Tibial nerve (tissue), 4 donors: Measurements from ENCODE around the gene EFNA3. TPM values are rescaled to one million over a fixed set of nuclear protein-coding genes. Genes with fewer than 3 reads are reported as not detected.

ENCODE experiments used
- DNase-seq, 2 donors: peaks; one replicate each; pipeline ENCODE4 v3.0.0-alpha.2; 2019; ENCODE audit warnings: low spot score in 2 of 2
- H3K27ac ChIP-seq, 4 donors: fragments of 200-600 bp; sonication (generic) in 3 of 4; one replicate each; pipeline ENCODE4 v1.5.1; 2017 to 2019; ENCODE audit warnings: mild to moderate bottlenecking in 1 of 4
- H3K27me3 ChIP-seq, 2 donors: fragments of 200-600 bp; sonication (generic) in 1 of 2; one replicate each; pipeline versions ENCODE4 v1.5.1 to v1.6.0; 2017 to 2019
- H3K36me3 ChIP-seq, 3 donors: fragments of 200-600 bp; sonication (generic); one replicate each; pipeline ENCODE4 v1.5.1; 2018 to 2019
- H3K4me1 ChIP-seq, 4 donors: fragments of 200-600 bp; sonication (generic) in 3 of 4; one replicate each; pipeline ENCODE4 v1.5.1; 2017 to 2019
- H3K4me3 ChIP-seq, 4 donors: fragments of 200-600 bp; sonication (generic) in 3 of 4; one replicate each; pipeline ENCODE4 v1.5.1; 2017 to 2019; ENCODE audit warnings: mild to moderate bottlenecking in 1 of 4, moderate library complexity in 1 of 4
- H3K9me3 ChIP-seq, 4 donors: fragments of 200-600 bp; sonication (generic) in 3 of 4; one replicate each; pipeline ENCODE4 v1.5.1; 2017 to 2019
- CTCF ChIP-seq, 5 experiments: fragments of 200-600 bp in 3 of 5; fragments of 450-650 bp in 2 of 5; sonication (generic) in 3 of 5; IDR thresholded peaks; one replicate each; pipeline ENCODE4 v1.5.1; 2016 to 2019; ENCODE audit warnings: antibody characterized with exemption in 5 of 5, mild to moderate bottlenecking in 3 of 5, moderate library complexity in 2 of 5
- EP300 ChIP-seq, 2 donors: sonication (generic); formaldehyde crosslinking; IDR thresholded peaks; one replicate each; pipeline ENCODE4 v1.6.1; 2017; ENCODE audit warnings: antibody characterized with exemption in 2 of 2, mild to moderate bottlenecking in 1 of 2
- POLR2A ChIP-seq, 2 donors: fragments of 450-650 bp; IDR thresholded peaks; one replicate each; pipeline ENCODE4 v1.6.1; 2017; ENCODE audit warnings: antibody characterized with exemption in 2 of 2, mild to moderate bottlenecking in 2 of 2, moderate library complexity in 2 of 2
- WGBS, 2 donors: methylation state at CpG; one replicate each; pipeline ENCODE4 v1.1.5; 2018; 5-methylcytosine and 5-hydroxymethylcytosine counted together
- small RNA-seq: library from RNA; depleted of rRNA; stranded (forward); fragments of <200 nt; gene quantifications from one replicate; pipeline ENCODE3, GENCODE V24; 2016
- total RNA-seq, 4 donors: library from RNA; depleted of rRNA; stranded (reverse); fragments of >200 nt; gene quantifications; one replicate each; pipeline ENCODE4 v1.1.0, GENCODE V29; 2016

EFNA3 gene
- total RNA-seq, 4 donors from 2014 or later: 0.63 to 1.2 (median 1.2) TPM; not detected in 1

DNA sequence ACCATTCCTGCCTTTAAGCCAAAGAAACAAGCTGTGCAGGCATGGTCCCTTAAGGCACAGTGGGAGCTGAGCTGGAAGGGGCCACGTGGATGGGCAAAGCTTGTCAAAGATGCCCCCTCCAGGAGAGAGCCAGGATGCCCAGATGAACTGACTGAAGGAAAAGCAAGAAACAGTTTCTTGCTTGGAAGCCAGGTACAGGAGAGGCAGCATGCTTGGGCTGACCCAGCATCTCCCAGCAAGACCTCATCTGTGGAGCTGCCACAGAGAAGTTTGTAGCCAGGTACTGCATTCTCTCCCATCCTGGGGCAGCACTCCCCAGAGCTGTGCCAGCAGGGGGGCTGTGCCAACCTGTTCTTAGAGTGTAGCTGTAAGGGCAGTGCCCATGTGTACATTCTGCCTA, 55.7 kb downstream of the EFNA3 start:
- 50 to 68% methylated on average over 1 of the region's 1 CpG for WGBS, 2 donors
- no peak for DNase-seq
- TF ChIP-seq CTCF (IDR thresholded peaks at IDR 0.05): no peak
- no peak for TF ChIP-seq POLR2A (IDR thresholded peaks at IDR 0.05)
- no peak for TF ChIP-seq EP300 (IDR thresholded peaks at IDR 0.05)
- peak overlapping the region; percentile 96 to 100 (median 98) for H3K27ac ChIP-seq
- H3K9me3 ChIP-seq: no peaks in the 10 kb centered on the region
- peak overlapping the region in 1 of 4 donors; percentile 84 for H3K4me3 ChIP-seq
- peaks cover 0 to 41% (median 0%) of the 10 kb centered on the region in 3 donors for H3K36me3 ChIP-seq
- H3K27me3 ChIP-seq: no peaks in the 10 kb centered on the region
- peaks cover 4 to 88% (median 26%) of the 10 kb centered on the region in 4 donors for H3K4me1 ChIP-seq

DNA sequence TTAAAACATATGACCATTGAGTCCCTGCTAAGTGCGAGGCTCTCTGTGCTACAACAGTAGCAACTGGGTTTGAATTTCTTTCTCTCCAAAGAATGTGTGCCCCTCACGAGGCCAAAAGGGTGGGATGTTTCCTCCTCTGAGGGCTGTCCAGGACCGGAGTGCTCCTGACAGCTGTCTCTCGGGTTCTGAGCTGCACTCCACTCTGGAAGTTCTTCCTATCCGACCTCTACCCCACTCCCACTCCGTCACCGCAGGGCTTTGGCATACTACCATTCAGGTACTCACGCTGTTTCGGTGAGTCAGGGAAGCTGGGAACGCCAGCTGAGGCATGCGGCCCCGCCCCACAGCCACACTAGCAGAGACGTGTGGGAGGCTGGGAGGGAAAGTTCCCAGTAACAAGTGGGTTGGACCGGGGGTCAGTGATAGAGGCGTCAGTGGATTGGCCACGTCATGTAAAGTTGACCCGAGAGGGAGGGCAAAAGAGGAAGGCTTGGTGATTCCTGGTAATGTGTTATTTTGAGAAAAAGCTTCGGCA, 56.3 kb downstream of the EFNA3 start:
- TF ChIP-seq EP300 (IDR thresholded peaks at IDR 0.05): peak; percentile 4 to 35
- no peak for TF ChIP-seq CTCF (IDR thresholded peaks at IDR 0.05)
- TF ChIP-seq POLR2A (IDR thresholded peaks at IDR 0.05): peak in 1 of 2 donors; percentile 6
- Histone ChIP-seq H3K9me3 (no peaks in the 10 kb centered on the region), H3K27ac (peak overlapping the region; percentile 96 to 100 (median 98)), H3K4me1 (peaks cover 4 to 88% (median 27%) of the 10 kb centered on the region in 4 donors), H3K36me3 (peaks cover 0 to 41% (median 0%) of the 10 kb centered on the region in 3 donors), H3K4me3 (peak overlapping the region; percentile 53 to 84 (median 69)), H3K27me3 (no peaks in the 10 kb centered on the region)
- DNase-seq: peak; percentile 67 to 79
- 1 to 4% methylated on average over 18 of the region's 18 CpGs for WGBS, 2 donors

- H3K36me3 ChIP-seq: peaks cover 0 to 41% (median 0%) of the 10 kb centered on the region in 3 donors
- 0 to 1% methylated on average over 25 to 26 of the region's 52 CpGs for WGBS, 2 donors
- H3K4me3 ChIP-seq: peak within 1 kb of the TSS; percentile 53 to 84 (median 69)
- H3K27me3 ChIP-seq: no peaks in the 10 kb centered on the region
- H3K4me1 ChIP-seq: peaks cover 4 to 83% (median 25%) of the 10 kb centered on the region in 4 donors
- TF ChIP-seq POLR2A (IDR thresholded peaks at IDR 0.05) (peak; percentile 87 to 94), CTCF (IDR thresholded peaks at IDR 0.05) (peak; percentile 13 to 85 (median 33)), EP300 (IDR thresholded peaks at IDR 0.05) (peak; percentile 70 to 94)
- peak; percentile 80 to 83 for DNase-seq
- H3K27ac ChIP-seq: peak within 1 kb of the TSS; percentile 96 to 100 (median 98)
- no peaks in the 10 kb centered on the region for H3K9me3 ChIP-seq
Observed at GRCh38 chr1:155135415-155136028, 56.9 kb downstream of the EFNA3 start, which contains the start of gene SLC50A1. Gene SLC50A1, plus strand, starts transcription at chr1:155135852. Its CDS starts 60 bp downstream, at chr1:155135912.

DNA sequence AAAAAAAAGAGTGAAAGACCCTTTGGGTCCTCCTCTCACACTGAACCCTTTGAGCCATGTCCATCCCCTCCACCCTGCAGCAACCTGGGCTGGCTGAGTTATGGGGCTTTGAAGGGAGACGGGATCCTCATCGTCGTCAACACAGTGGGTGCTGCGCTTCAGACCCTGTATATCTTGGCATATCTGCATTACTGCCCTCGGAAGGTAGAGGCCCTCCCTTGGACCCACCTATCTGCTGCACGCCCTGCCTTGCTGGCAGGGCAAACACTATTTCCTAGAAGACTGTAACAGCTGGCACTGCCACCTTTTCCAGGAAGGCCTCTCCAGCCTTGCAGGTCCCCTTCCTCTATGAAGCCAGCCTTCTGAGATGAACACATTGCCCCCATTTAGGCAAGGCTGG, 58.1 kb downstream of the EFNA3 start:
- Histone ChIP-seq H3K27me3 (no peaks in the 10 kb centered on the region), H3K4me1 (peaks cover 4 to 73% (median 25%) of the 10 kb centered on the region in 4 donors), H3K27ac (peak overlapping the region in 3 of 4 donors; percentile 96 to 100 (median 99)), H3K36me3 (peaks cover 0 to 32% (median 0%) of the 10 kb centered on the region in 3 donors), H3K9me3 (no peaks in the 10 kb centered on the region), H3K4me3 (peak overlapping the region; percentile 53 to 84 (median 69))
- DNase-seq: no peak
- TF ChIP-seq POLR2A (IDR thresholded peaks at IDR 0.05) (no peak), CTCF (IDR thresholded peaks at IDR 0.05) (no peak), EP300 (IDR thresholded peaks at IDR 0.05) (no peak)
- 43 to 52% methylated on average over 5 to 6 of the region's 6 CpGs for WGBS, 2 donors

Small RNA genes within 50 kb of the gene (small RNA-seq; reads per million reads assigned to genes)
- gene RF00019: not detected

Other genes starting within 250 kb of the EFNA3 start
- under 1 TPM; 0.21 to 0.78 (median 0.26) TPM for gene KCNN3, start 208.6 kb upstream of the EFNA3 start, total RNA-seq
- gene PMVK, start 142.1 kb upstream of the EFNA3 start, total RNA-seq: 10 to 100 TPM in 3 of 4 donors, 1 to 10 TPM in 1; 9.0 to 19.8 (median 15.6) TPM
- 100 to 1,000 TPM in 2 of 4 donors, 10 to 100 TPM in 2; 52.5 to 120 (median 97.9) TPM for gene PBXIP1, start 122.7 kb upstream of the EFNA3 start, total RNA-seq
- 10 to 100 TPM; 18.6 to 24.3 (median 23.5) TPM for gene PYGO2, start 117.1 kb upstream of the EFNA3 start, total RNA-seq
- gene SHC1, start 108.1 kb upstream of the EFNA3 start, total RNA-seq: 100 to 1,000 TPM in 2 of 4 donors, 10 to 100 TPM in 2; 82.9 to 168 (median 101) TPM
- 10 to 100 TPM; 35.2 to 40.5 (median 37.3) TPM for gene CKS1B, start 104.2 kb upstream of the EFNA3 start, total RNA-seq
- gene FLAD1, start 95.5 kb upstream of the EFNA3 start, total RNA-seq: 10 to 100 TPM; 17.4 to 33.6 (median 23.6) TPM
- 1 to 10 TPM in 1 of 4 donors, not detected in 3; 1.5 TPM for gene LENEP, start 85.3 kb upstream of the EFNA3 start, total RNA-seq
- 10 to 100 TPM; 44.6 to 53.4 (median 49.5) TPM for gene ZBTB7B, start 76.0 kb upstream of the EFNA3 start, total RNA-seq
- 1 to 10 TPM in 3 of 4 donors, under 1 TPM in 1; 0.90 to 4.2 (median 1.7) TPM for gene DCST2, start 45.1 kb upstream of the EFNA3 start, total RNA-seq
- 1 to 10 TPM in 1 of 4 donors, under 1 TPM in 2, not detected in 1; 0.21 to 3.5 (median 0.90) TPM for gene DCST1, start 45.0 kb upstream of the EFNA3 start, total RNA-seq
- 100 to 1,000 TPM; 111 to 202 (median 168) TPM for gene ADAM15, start 27.5 kb upstream of the EFNA3 start, total RNA-seq
- 1 to 10 TPM in 3 of 4 donors, under 1 TPM in 1; 0.87 to 4.2 (median 1.8) TPM for gene EFNA4, start 15.1 kb upstream of the EFNA3 start, total RNA-seq
- gene EFNA1, start 49.0 kb downstream of the EFNA3 start, total RNA-seq: 10 to 100 TPM; 27.4 to 41.4 (median 34.0) TPM
- 10 to 100 TPM in 3 of 4 donors, 1 to 10 TPM in 1; 5.7 to 33.9 (median 14.9) TPM for gene SLC50A1, start 57.0 kb downstream of the EFNA3 start, total RNA-seq
- 100 to 1,000 TPM in 2 of 4 donors, 10 to 100 TPM in 2; 74.7 to 115 (median 95.6) TPM for gene DPM3, start 61.7 kb downstream of the EFNA3 start, total RNA-seq
- gene KRTCAP2, start 94.5 kb downstream of the EFNA3 start, total RNA-seq: 100 to 1,000 TPM; 102 to 167 (median 146) TPM
- gene TRIM46, start 95.0 kb downstream of the EFNA3 start, total RNA-seq: 10 to 100 TPM in 2 of 4 donors, 1 to 10 TPM in 2; 6.0 to 20.4 (median 12.7) TPM
- gene THBS3, start 129.1 kb downstream of the EFNA3 start, total RNA-seq: 100 to 1,000 TPM in 1 of 4 donors, 10 to 100 TPM in 3; 33.9 to 119 (median 52.6) TPM
- gene MTX1, start 129.9 kb downstream of the EFNA3 start, total RNA-seq: 10 to 100 TPM; 30.1 to 50.7 (median 35.3) TPM
- gene ENTREP3, start 176.6 kb downstream of the EFNA3 start, total RNA-seq: 10 to 100 TPM; 22.7 to 42.0 (median 26.6) TPM
- gene SCAMP3, start 183.5 kb downstream of the EFNA3 start, total RNA-seq: 10 to 100 TPM; 54.5 to 91.1 (median 65.2) TPM
- gene CLK2, start 194.7 kb downstream of the EFNA3 start, total RNA-seq: 10 to 100 TPM; 41.0 to 70.6 (median 52.3) TPM
- 1 to 10 TPM; 1.7 to 2.7 (median 2.4) TPM for gene HCN3, start 198.6 kb downstream of the EFNA3 start, total RNA-seq
- under 1 TPM in 3 of 4 donors, not detected in 1; 0.20 to 0.66 (median 0.21) TPM for gene PKLR, start 222.6 kb downstream of the EFNA3 start, total RNA-seq
- 100 to 1,000 TPM in 3 of 4 donors, 10 to 100 TPM in 1; 88.2 to 143 (median 125) TPM for gene FDPS, start 230.0 kb downstream of the EFNA3 start, total RNA-seq
- 10 to 100 TPM; 22.2 to 36.0 (median 26.5) TPM for gene RUSC1, start 242.1 kb downstream of the EFNA3 start, total RNA-seq